HCT116 (cell line): ENCODE data around the gene GPRC5D.

Experiments used
- CTCF ChIP-seq, 3 experiments: fragments of 200-600 bp in 1 of 3; sonication (generic) in 1 of 3; IDR thresholded peaks in 2 of 3; conservative IDR thresholded peaks in 1 of 3; 2 replicates each; pipeline ENCODE4 v1.5.1; 2012 to 2017; ENCODE audit warnings: low read depth in 2 of 3, low read length in 2 of 3, antibody characterized with exemption in 1 of 3, borderline replicate concordance in 1 of 3, control low read depth in 1 of 3, mild to moderate bottlenecking in 1 of 3, mixed read lengths in 1 of 3, mixed run types in 1 of 3, moderate library complexity in 1 of 3; ENCODE audit not compliant: insufficient read depth in 1 of 3
- POLR2A ChIP-seq: IDR thresholded peaks from 2 replicates; pipeline ENCODE4 v1.7.0; 2011; ENCODE audit warnings: borderline replicate concordance; ENCODE audit not compliant: insufficient read depth, insufficient read length; ENCODE audit errors: extremely low read depth
- POLR2AphosphoS5 ChIP-seq: IDR thresholded peaks from 2 replicates; pipeline ENCODE4 v1.6.1; 2011; ENCODE audit warnings: mild to moderate bottlenecking, low read depth, low read length, moderate library complexity

- TF ChIP-seq CTCF (IDR thresholded peaks at IDR 0.05 in 2 of 3, conservative IDR thresholded peaks at IDR 0.05 in 1 of 3; ENCODE audit: borderline replicate concordance in 1 of 3, insufficient read depth in 1 of 3, low read depth in 2 of 3, low read length in 2 of 3) (no peak), POLR2A (no peak), POLR2AphosphoS5 (no peak)
Measured at GRCh38 chr12:12984149-12984548, 32.2 kb upstream of the GPRC5D start.
